NK-92 (cell line): Measurements from ENCODE around the gene MSH2.
"Not testable (repeated sequence)": the region's sequence is repeated elsewhere in the genome, so short reads cannot be mapped to it uniquely, and the experiment has no call there.

Experiments
- DNase-seq: peaks from one replicate; lab custom pipeline; 2025; ENCODE audit not compliant: unreplicated experiment; lab: John Stamatoyannopoulos, UW

The MSH2 gene

GRCh38 chr2:47471429-47472116 is 68.6 kb downstream of the MSH2 start:
- DNase-seq: no peak

GRCh38 chr2:47479863-47480262 is 76.9 kb downstream of the MSH2 start:
- DNase-seq: no peak

- DNase-seq: no peak
Observed at GRCh38 chr2:47483191-47483590, 80.2 kb downstream of the MSH2 start.

- DNase-seq: no peak
Observed at GRCh38 chr2:47484396-47484795, 81.4 kb downstream of the MSH2 start.

DNA sequence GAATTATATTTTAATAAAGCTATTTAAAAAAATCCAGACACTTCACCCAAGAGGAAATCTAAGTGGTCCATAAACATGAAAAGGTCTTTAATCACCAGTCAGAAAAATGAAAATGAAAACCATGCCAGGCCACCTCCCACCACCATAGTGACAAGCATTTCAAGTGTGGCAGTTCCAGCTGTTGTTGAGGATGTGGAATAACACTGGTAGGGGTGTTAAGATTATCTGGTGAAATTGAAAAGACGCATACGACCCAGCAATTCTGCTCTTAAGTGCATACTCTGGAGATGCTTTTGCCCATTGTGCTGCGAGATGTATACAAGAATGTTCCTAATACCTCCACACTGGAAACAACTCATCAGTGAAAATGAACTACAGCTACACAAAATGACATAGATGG is 82.2 kb downstream of the MSH2 start:
- no peak for DNase-seq

GRCh38 chr2:47485751-47486300 is 82.9 kb downstream of the MSH2 start:
- no peak for DNase-seq

DNA sequence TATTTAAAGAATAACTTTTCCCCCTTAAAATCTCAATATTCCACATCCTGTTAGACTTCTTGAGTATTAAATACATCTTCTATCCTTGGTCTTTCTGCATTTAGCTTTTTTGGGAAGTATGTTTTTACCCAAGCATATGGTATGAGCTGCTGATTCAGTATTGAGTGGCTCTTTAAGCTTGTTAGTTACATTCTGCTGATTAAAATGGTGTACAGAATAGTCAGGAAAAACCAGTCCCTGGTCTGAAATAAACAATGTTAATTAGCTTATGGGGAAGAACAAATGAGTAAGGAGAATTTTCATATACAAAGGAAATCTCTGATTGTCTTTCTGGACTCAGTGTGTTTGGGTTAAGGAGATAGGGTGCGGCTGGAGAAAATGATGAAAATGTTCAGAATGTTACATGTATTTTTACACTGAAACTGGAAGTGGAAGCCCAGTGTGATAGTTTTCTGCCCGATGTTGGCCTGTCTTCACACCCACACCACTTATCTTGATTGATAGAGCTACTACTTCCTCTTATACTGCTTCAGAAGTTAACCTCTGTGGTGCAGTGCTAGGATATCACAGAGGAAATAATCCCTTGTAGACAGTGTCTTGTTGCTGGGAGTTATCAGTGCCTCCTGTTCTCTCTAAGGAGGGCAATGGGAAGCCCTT is 84.0 kb downstream of the MSH2 start:
- DNase-seq: no peak

- no peak for DNase-seq
Observed at GRCh38 chr2:47487498-47487875, 84.5 kb downstream of the MSH2 start.

DNA sequence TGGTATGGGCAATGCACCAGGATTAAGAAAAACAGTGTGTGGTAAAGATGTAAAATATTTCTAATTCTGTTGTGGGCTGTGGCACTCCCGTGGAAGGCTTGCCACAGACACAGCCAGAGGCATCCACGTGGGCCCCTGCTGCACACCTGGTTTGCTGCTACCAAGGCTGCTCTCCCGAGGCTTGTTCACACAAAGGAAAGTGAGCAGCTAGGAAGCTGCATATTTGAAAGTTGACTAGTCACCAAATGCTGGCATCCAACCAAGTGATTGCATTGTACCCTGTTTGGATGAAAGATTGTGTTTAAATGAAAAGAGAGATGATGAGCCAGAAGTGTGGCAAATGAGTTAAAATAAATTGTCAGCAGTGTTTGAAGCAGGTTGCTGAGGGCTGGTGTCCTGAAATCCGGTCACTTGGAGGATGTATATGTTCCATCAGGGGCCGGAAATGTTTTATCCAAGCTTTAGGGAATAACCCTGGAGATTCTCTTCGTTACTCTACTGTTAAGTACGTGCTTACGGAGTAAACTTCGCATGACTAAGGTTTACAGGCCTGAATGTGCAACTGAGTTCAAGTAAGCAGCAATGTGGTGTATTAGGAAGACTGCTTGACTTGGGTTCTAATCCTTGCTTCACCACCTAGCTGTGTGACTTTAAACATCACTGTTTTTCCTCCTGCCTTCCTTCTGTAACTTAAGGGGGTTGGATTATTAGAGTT is 86.1 kb downstream of the MSH2 start:
- DNase-seq: no peak

DNA sequence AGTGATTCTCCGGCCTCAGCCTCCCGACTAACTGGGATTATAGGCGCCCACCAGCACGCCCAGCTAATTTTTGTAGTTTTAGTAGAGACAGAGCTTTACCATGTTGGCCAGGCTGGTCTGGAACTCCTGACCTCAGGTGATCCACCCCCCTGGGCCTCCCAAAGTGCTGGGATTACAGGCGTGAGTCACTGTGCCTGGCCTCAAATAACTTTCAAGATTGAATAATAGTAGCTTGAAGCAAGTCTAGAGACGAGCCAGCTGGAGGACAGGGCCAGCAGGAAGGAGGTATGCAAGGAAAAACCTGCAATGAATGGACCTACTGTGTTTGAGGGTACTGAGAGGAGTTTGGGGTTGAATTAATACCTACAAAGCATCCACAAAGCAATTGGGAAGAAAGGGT is 87.5 kb downstream of the MSH2 start:
- no peak for DNase-seq

- no peak for DNase-seq
Observed at GRCh38 chr2:47493317-47494035, 90.5 kb downstream of the MSH2 start.

DNA sequence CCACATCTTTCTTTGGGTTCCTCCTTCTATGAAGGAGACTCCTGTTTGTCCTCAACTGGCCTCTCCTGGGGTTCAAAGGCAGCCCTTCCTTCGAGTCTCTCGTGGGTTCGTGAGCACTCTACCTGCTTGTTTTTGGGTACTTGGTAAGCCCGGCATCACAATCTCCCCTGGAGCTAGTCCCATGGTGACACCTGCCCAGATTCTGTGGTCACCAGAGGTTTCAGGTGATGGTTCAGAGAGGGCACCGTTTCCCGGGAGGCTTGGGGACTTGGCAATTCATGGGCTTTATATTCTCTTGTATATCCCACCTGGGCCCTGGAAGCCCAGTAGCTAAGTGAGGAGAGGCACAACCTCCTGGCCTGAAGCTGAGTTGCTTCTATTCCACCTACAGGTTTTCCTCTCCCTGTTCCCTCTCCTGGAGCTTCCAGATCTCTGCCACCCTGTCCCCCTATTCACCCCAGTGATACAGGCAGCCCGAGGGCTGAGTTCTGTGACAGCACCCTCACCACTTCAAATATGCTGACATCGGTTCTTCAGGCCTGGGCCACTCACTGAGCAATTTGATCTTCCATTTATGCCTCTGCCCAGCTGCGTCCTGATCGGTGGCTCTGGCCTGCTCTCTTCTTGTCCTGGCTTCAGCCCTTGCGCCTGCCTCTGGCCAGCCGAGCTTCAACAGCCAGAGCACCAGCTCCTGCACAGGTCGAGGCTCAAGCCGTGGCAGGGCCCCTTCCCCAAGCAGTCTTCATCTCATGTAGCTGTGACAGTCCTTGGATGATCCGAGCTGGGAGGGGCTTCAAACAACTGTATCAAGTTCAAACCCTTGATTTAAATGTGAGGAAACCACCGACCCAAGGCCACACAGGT is 91.5 kb downstream of the MSH2 start:
- DNase-seq: no peak

DNA sequence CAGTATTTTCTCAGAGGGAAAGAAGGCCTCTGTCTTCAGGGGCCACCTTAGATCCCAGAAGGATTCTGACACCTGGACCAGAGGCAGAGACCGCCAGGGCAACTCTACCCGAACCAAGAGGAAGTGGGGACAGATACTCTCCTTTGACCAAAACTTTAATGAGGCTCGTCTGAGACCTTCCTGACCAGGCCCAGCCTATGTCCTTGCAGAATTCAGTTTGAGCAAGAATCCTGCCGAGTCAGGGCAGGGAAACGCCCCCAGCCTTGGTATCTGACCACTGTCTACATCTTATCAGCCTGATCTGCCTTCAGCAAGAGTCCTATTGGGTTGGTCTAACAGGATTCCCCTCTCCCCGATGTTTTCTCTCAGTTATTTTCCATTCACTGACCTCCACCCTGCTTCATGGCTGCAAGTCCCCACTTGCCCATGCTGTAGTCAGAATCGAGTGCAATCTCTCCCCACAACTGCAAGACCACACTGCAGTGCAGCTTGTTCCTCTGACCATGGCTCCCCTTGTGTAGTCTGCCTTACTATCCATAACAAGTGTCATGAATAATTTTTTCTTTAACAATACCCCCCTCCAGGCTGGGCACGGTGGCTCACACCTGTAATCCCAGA is 95.0 kb downstream of the MSH2 start:
- DNase-seq: no peak

- no peak for DNase-seq
Observed at GRCh38 chr2:47499093-47499492, 96.1 kb downstream of the MSH2 start.

DNA sequence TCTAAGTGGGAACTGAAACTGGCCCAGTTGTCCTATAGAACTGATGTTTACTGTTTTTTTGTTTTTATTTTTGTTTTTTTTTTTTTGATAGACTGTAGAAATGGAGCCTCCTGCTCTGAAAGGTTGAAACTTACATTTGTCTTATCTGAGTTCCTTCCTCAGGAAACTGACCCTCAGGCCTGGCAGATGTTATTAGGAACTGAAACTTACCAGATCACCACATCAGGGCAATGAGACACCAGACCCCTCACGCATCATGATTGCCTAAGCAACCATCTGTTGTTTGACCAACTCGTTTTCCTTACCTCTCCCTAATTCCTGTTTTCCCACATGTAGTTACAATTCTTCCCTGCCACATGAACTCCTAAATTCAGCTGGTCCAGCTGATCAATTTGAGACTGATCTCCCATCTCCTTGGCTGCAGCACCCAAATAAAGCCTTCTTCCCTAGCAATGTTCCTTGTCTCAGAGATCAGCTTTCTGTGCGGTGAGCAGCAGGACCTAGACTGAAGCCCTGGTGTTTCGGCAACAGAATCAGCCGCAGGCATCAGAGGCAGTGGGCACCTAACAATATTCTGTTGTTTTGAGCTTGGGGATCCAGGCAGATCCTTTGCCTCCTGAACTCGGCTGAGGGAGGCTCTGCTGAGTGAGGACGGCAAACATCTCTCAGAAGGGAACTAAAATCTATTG is 96.8 kb downstream of the MSH2 start:
- no peak for DNase-seq

GRCh38 chr2:47501374-47502200 is 98.6 kb downstream of the MSH2 start:
- no peak for DNase-seq

DNA sequence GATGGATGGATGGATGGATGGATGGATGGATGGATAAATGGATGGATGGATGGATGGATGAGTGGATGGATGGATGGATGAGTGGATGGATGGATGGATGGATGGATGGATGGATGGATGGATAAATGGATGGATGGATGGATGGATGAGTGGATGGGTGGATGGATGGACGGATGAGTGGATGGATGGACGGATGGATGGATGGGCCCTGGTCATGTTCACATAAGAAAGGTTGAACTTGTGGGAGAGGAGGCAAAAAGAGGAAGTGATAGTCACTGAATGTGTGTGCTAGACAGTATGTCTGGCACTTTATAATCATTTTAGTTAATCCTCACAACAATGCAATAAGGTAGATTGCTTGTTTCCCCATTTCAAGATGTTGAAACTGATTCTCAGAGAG is 99.5 kb downstream of the MSH2 start:
- not testable (repeated sequence) for DNase-seq

DNA sequence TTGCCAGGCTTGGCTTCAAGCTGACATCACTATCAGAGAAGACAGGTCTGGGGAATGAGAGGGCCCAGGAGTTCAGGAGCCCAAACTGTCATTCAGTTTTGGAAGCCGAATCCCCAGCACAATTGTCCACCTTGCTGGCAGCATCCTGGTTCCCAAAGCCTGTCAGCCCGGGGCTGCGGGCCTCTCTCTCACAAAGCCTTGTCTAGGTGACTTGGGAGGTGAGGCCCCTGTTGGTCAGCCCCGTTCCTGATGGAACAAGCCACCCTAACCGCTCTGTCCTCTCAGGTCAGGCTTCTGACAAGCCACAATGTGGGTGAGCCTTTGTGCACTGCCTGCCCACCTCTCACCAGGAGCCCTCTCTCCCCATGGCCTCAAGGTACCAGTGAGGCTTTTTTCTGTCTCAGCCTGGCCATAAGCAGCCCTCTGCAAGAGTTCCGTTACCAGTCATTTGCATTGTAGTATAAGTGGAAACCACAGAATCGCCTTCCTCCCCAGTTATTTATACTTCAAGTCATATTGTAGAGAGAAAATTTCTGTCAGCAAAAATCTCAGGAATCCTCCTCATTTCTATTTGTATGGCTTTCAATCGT is 100.6 kb downstream of the MSH2 start:
- DNase-seq: no peak
